HG03060 (cell line): Measurements from ENCODE around the gene BNC2.
"Not testable (repeated sequence)": the region's sequence is repeated elsewhere in the genome, so short reads cannot be mapped to it uniquely, and the experiment has no call there.

Source experiments
- ATAC-seq: cut with Tn5 transposase; IDR thresholded peaks from one replicate; pipeline ENCODE4 v1.9.1; 2021; ENCODE audit warnings: low read depth, moderate number of reproducible peaks; ENCODE audit not compliant: unreplicated experiment

The BNC2 gene

DNA sequence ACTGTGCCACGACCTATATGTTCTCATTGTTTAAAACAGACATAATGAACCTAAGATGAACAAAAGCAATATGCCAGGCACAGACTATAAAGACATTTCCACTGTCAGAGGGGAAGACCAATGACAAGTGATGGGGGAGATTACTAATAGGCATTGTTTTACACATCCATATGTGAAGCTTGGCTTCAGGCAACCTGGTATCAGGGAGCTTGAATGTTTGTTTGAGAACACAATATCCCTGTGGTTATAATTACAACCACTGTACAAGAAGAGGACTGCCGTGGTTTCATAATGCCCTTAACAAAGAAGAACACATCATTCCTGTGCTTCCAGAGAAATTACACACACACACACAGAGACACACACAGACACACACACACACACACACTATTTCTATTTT lies 385.7 kb downstream of the BNC2 start:
- no peak for ATAC-seq

DNA sequence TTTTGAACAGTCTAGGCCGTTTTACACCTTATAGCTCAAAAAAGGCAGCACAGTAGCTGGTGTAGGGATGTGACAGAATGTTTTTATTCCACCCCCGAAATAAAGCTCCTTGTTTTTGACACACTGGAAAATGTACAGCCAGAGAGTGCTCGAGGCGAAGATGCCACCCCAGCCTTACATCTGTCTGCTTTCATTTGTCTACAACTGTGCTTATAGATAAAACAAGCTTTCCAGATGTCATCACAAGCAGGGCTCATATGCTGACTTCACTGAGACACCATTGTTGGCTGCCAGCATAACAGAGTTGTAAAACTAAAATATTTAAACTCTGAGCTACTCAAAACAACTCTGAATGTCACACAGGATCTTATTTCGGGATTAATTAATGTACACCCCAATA lies 386.3 kb downstream of the BNC2 start:
- ATAC-seq, result no peak

DNA sequence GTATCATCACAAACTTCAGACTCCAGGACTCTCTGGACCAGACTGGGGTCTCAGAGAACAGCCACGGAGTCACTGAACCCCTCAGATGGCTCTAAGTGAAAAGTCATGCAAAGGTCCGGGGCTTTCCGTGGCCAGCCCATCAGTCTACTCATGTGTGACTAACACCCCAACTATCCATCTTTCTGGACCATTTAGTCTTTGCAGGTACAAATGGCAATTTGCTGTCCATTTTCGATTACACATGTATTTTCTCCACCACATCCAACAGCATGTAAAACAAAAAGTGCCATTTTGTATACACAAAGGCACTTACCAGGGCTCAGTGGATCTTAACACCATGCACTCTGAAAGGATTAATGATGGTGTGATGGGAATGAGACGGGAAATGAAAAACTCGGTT lies 387.7 kb downstream of the BNC2 start:
- no peak for ATAC-seq

DNA sequence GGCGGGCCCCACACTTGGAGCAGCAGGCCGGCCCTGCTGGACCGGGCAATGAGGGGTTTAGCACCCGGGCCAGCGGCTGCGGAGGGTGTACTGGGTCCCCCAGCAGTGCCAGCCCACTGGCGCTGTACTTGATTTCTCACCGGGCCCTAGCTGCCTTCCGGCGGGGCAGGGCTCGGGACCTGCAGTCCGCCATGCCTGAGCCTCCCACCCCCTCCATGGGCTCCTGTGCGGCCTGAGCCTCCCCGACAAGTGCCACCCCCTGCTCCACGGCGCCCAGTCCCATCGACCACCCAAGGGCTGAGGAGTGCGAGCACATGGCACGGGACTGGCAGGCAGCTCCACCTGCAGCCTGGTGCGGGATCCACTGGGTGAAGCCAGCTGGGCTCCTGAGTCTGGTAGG lies 389.9 kb downstream of the BNC2 start:
- not testable (repeated sequence) for ATAC-seq

DNA sequence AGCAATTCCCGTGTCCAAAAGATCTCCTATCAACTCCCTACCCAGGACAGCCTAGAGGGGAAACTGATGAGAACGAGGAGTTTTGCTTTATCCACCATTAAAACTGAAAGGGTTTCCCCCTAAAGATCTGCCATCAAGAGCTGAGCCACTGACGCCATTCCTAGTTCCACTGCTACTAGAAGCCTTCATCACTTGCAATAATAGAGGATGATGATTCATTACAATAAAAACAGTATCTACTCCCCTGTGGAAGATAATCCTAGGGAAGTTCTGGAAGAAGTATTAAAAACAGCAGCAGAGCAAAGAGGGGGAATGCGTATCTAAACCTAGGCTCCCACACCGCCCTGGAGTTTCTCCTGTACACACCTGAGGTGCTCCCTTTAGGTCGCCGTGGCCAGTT lies 394.5 kb downstream of the BNC2 start:
- no peak for ATAC-seq

DNA sequence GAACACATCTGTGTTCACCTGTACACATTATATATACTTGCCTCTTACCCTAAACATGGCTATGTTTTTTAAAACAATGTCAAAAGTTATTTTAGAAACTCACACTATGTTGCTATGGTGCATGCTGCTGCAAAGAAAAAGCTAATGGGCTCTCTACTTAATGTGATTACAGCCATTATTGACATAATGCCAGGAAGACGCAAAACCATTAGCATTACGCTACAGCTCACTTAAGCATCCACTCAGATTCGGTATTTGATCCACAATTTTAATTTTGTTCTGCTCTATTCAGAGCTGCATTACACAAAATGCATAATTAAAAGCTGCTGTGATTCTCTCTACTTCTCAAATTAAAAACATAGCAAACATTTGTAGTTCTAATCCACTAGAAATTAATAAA lies 395.2 kb downstream of the BNC2 start:
- no peak for ATAC-seq

DNA sequence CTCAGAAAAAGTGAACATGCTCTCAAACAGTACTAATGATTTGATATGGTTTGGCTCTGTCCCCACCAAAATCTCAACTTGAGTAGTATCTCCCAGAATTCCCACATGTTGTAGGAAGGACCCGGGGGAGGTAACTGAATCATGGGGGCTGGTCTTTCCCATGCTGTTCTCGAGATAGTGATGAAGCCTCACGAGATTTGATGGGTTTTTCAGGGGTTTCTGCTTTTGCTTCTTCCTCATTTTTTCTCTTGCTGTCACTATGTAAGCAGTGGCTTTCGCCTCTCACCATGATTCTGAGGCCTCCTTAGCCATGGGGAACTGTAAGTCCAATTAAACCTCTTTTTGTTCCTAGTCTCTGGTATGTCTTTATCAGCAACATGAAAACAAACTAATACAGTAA lies 401.3 kb downstream of the BNC2 start:
- no peak for ATAC-seq

DNA sequence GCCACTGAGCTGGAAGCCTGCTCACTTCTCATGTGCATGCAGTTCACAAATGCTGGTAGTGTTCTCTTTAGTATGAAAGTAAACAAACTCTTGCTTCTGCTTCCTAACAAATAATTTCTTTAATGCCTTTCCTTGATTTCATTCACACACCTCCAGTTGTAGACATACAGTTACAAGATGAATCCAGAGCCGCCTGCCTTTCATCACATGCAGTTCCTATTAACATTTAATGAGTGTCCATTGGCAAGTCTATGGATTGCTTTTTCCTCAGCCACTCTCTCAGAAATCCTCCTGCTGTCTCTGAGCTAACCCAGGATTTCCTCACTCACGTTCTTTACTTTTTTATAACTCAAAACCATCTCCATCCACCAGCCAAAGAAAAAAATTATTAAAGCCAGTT lies 408.6 kb downstream of the BNC2 start:
- no peak for ATAC-seq

DNA sequence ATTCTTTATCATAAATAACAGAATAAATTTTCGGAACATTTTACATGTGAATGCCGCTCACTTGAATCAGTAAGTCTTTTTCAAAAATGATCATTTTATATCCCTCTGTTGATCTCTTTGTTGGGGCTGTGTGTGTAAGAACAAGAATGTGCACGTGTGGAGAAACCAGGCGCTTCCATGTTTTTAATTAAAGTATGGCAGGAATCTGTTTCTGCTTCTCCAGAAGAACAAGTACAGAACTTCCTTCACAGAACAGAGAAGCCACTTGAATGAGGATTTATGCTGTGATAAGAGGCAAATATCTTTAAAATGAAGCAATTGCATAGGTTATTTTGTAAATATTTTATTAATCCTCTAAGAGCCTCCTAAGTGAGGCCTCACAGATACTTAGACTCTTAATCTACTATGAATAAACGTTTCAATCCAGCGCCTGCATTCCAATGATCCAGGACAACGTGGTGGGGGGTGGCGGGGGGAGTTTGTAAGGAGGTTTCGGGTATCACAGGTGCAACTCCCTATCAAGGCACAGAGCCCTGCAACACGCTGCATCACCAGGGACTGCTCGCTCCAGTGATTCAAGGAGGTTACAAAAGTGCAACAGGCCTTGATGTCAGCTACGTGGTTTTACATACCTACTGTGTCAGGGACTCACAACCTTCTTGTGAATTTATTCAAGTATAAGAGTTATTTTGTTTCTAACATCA lies 409.2 kb downstream of the BNC2 start:
- no peak for ATAC-seq

DNA sequence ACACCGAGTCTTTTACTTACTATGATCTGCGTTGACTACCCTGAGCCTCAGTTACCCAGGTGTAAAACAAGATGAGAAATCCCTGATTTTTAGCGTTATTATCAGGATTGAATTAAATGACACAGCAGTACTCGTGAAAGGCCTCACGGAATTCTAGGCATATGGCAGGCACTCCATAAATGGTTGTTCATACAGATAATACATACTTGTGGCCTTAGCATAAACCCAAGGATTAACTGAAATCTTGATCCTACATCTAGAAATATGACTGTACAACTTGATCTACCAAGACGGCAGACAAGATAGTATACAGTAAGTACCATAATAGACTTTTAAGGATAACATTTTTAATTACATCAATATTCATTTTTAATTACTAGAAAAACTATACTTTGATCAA lies 409.8 kb downstream of the BNC2 start:
- ATAC-seq, result no peak

DNA sequence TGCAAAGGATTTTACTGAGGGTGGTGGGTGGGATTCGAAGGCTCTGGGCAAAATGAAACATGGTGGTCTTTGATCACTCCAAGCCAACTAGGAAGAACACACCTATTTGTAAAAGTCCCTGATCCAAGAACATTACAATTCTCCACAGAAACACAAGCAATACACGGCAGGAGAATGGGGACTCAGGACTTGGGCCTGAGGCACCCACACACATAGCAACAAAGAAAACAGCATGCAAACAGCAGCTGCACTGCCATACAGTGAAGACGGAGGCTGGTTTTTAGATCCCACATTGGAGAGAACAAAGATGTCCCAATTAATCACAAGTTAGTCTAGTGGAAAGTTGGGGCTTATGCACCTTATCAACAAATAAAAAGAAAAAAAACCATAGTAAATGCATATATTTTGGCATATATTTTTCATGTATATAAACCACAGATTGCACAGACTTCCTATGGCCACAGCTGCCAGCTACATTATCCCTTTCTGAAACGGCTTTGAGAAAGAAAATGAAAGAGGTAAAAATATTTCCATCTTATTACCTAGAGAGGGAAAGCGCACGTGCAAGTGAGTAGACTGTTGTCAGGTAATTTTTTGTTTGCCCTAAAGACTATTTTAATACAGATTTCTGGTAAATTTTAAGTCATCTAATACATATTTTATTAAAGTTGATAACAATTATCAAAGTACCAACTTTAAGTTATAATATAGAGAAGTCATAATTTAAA lies 410.9 kb downstream of the BNC2 start:
- ATAC-seq, result no peak

DNA sequence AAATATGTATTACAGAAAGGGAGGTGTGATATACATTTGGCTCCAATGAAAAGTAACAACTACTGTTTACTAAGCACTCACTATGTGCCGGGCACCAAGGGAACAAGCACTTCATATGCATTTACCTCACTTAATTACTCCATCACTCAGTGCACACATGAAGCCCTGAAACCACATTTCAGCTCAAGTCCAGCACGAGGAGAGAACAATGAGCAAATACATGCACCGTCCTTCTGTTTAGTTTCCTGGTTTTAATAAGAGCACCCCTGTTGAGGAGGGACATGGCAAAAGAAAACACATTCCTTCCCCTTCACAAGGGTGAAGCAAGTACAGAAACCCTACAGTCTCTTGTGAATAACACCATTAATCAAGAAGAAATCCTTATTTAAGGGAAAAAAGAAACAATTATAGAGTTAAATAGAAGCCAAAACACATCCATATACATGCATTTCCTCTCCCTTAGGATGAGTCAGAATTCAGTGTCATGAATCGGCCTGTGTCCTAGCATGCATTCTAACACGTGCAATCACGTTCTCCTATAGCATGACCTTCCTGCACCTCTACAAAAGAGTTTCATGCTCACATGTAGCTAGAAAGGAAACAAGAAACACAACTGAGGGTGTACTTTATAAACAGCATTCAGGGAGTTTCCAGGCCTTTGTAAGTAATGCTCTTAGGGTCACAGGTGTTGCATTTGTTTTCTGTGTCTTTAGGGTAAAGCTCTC lies 411.6 kb downstream of the BNC2 start:
- ATAC-seq, result no peak

DNA sequence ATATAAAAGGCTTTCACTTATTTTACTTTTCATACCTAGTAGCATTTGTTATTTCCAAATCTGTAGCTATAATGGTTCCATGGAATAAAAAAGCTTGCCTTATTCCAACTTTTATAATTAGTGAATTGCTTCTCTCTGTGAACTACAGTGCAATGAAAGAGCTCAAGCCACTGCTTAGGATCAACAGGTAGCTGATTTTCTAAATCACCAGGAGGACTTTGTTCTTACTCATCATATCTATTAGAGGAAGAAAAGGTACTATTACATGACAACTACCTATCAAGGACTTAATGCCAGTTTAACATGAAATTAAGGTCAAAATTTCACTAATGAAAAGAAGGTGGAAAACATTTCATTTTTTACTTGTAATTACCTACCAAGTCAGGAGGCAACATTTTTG lies 414.6 kb downstream of the BNC2 start:
- no peak for ATAC-seq

DNA sequence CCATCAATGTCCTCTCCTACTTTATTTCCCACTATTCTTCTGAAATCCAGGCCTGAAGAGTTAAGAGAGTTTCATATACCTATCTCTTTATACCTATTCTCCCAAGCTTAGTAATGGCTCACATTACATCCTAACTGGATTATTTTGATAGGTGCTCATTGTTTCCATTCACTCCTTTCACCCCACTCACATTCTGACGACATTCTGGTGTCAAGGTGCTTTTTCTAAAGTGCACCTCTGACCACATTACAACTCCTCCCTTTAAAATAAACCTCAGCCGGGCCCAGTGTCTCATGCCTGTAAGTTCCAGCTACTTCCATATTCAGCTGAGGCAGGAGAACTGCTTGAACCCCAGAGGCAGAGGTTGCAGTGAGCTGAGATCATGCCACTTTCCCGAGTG lies 417.1 kb downstream of the BNC2 start:
- no peak for ATAC-seq

DNA sequence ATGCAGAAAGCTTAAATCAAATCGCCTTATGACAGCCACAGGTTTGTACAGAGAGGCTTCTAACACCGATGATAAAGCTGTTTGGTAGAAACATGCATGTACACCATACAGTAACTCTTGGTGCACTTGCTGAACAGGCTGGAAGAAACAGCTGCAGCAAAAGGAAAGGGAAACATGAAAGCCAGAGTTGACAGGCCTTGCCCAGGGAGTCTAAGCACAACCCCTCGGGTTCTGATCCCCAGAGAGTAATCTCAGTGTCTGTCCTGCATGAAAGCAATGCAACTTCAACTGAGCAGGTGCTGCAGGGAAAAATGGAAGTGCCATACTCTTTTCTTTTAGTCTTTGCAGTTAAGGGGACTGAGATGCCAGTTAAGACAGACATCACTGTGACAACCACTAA lies 419.9 kb downstream of the BNC2 start:
- no peak for ATAC-seq

DNA sequence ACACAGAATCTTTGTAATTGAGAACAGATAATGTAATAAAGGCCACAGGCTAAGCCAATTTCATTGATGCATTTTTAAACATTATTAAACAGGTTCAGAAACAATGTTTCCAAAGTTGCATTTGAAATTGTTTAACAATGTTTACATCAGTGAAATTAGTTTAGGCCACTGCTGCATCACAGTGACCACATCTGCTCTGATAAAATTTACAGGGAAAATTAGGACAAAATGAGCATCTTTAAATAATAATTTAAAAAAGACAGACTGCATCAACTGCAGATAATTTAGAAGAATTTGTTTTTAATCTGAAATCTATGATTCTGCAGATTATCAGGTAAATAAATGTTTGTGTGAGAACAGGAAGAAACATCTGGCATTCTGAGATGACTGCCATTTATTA lies 420.4 kb downstream of the BNC2 start:
- ATAC-seq, result no peak

DNA sequence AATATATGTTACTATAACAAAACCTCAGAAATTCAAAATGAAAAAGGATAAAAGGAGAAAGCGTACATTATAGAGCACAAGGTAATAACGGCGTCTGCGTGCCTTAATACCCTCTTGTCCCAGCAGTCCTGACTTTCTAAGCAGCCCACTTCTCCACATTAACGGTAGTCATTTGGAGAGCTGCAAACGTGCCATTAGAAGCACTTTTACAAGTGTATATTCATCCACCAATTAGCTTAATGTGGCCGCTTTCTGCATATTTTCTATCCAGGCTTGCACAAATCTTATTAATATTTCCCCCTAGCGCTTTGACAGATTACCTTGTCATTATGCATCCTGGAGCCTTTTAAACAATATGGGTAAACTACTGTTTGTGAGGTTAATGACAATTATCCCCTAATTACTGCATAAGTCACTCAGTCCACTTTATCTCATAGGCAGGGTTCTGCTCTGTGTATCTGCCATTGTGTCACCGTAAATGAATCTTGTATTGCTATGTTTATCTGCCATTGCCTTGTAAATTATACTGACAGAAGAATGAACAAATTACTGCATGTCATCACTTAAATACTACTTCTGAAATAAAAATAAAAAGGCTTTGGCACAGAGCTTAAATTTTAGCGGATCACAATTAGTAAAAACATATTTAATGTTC lies 421.3 kb downstream of the BNC2 start:
- no peak for ATAC-seq

DNA sequence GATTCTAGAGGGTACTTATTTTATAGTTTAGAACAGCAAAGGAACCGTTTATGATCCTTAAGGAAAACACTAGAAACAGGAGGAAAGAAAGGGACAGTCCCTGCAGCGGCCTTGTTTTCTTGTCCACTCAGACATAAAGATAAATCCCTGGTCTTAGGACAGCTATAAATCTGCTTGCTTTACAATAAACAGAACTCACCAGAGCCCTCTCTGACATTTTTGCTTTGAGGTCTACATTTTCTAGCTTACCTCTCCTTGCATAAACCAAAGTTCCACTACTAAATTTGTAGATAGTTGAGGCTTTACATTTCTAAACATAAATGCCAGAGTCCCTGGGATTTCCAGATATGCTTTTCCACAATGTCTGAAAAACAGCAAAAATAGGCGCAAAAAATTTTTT lies 422.5 kb downstream of the BNC2 start:
- ATAC-seq, result no peak

DNA sequence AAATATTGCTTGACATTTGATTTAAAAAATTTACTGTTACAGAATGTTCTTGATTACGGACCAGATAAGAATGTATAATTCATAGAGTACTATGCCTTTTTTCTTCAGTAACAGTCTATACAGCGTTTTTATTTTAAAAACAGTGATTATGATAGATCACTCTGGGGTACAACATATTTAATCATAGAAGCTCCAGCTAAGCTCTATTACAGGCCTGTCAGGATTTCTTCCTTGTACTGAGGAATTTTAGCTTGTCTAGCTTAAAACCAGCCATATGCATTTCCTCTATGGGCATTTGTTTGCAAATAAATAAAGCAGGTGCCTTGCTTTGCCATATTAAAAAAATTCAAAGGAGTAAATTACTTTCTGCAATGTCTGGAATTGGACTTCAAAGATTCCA lies 423.8 kb downstream of the BNC2 start:
- ATAC-seq, result no peak

DNA sequence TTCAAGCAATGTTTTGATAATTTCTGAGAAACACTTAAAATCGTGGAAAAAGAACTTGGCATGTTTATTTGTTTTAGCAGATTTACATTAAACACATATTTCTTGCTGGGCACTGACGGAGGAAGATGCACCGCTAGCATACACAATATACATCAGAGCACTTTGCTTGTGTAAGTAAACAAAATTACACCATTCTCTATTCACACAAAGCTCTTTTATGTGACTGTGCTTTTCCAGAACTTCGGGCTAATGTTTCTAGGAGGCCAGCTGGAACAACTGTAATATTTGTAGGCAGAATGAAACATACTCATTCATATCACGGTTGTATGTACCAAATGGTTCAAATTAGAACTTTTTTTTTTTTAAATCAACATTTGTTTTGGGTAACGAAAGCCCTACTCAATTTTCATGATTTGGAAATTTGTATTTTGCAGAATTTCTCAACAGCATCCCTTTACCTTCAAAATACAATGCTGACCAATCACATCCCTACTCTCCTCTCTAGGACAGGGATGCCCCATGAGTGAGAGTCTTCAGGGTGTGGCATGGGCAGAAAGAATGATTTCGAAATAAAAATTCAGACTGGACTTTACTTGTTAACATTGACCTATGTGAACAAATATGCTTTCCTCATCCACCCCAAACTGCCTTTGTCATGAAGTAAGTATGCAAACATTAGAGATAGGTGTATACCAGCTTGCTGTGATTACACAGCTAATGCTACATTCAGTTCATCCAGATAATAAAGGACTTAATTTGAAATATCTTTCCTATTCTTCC lies 425.1 kb downstream of the BNC2 start:
- ATAC-seq, result no peak

DNA sequence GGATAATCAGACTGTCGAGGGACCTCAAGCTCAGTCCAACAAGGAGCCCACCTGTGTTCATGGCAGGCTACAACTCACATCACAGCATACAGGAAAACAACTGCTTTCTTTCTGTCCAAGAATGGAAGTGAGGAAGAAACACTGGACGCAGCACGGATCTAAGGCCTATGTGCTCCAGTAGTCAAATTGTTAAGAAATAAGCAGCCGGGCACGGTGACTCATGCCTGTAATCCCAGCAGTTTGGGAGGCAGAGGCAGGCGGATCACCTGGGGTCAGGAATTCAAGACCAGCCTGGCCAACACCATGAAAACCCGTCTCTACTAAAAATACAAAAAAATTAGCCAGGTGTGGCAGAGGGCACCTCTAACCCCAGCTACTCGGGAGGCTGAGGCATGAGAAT lies 427.8 kb downstream of the BNC2 start:
- no peak for ATAC-seq
